H1 (cell line): ENCODE results near the gene DMC1. TPM values are rescaled to one million over a fixed set of nuclear protein-coding genes. Genes with fewer than 3 reads are reported as not detected.

Experiments
- CTCF ChIA-PET: fragments of 300-600 bp; sonication (Branson Sonifier 250); formaldehyde crosslinking; loops from one replicate; lab custom pipeline; 2021; ENCODE audit not compliant: partially characterized antibody; lab: Charles Lee
- POLR2A ChIA-PET: fragments of 300-600 bp; sonication (Branson Sonifier 250); formaldehyde crosslinking; loops from one replicate; lab custom pipeline; 2021; ENCODE audit warnings: inconsistent platforms; ENCODE audit not compliant: partially characterized antibody; lab: Charles Lee
- DNase-seq, 2 experiments: peaks; one replicate each; pipeline versions ENCODE4 v3.0.0 to v3.0.0-alpha.2; 2010 to 2022; ENCODE audit warnings: low spot score in 2 of 2, low read depth in 1 of 2, mixed read lengths in 1 of 2
- FAIRE-seq: peaks from 2 replicates; lab custom pipeline; 2011; peaks lifted over from hg19 to GRCh38; lab: Jason Lieb, UNC
- H2AFZ ChIP-seq: 2 replicates; pipeline ENCODE4 v1.8.1; 2012; ENCODE audit warnings: low read length, inconsistent platforms
- H2AK5ac ChIP-seq: 2 replicates; pipeline ENCODE4 v1.6.1; 2013; ENCODE audit warnings: low read depth, low read length
- H2BK120ac ChIP-seq: replicated peaks from 2 replicates; pipeline ENCODE3; 2013; ENCODE audit warnings: low read depth, low read length, inconsistent platforms
- H2BK12ac ChIP-seq: 2 replicates; pipeline ENCODE4 v1.6.1; 2013; ENCODE audit warnings: low read depth, low read length
- H2BK15ac ChIP-seq: 2 replicates; pipeline ENCODE4 v1.6.1; 2013; ENCODE audit warnings: low read length
- H2BK20ac ChIP-seq: 2 replicates; pipeline ENCODE4 v1.6.1; 2013; ENCODE audit warnings: low read length
- H2BK5ac ChIP-seq: 2 replicates; pipeline ENCODE4 v1.6.1; 2013; ENCODE audit warnings: low read depth, low read length
- H3K14ac ChIP-seq: 2 replicates; pipeline ENCODE4 v1.6.1; 2013; ENCODE audit warnings: inconsistent platforms; ENCODE audit not compliant: insufficient read length
- H3K18ac ChIP-seq: 2 replicates; pipeline ENCODE4 v1.6.1; 2013; ENCODE audit warnings: low read length; ENCODE audit errors: extremely low read depth
- H3K23ac ChIP-seq: 2 replicates; pipeline ENCODE4 v1.6.1; 2013; ENCODE audit warnings: inconsistent platforms; ENCODE audit not compliant: insufficient read length
- H3K23me2 ChIP-seq: 2 replicates; pipeline ENCODE4 v1.6.1; 2013; ENCODE audit warnings: low read depth, low read length
- H3K27ac ChIP-seq: 2 replicates; pipeline ENCODE4 v1.6.1; 2011; ENCODE audit warnings: low read depth, low read length, inconsistent platforms
- H3K27me3 ChIP-seq, 4 experiments: replicated peaks in 1 of 4; 1 replicate in 1 of 4; 2 replicates in 3 of 4; pipeline versions ENCODE4 v1.6.1 to v1.8.1; 2011 to 2013; ENCODE audit warnings: low read length in 3 of 4, mild to moderate bottlenecking in 3 of 4, inconsistent platforms in 2 of 4, mixed read lengths in 2 of 4, moderate library complexity in 1 of 4; ENCODE audit not compliant: control insufficient read depth in 3 of 4, insufficient read depth in 3 of 4; ENCODE audit errors: extremely low read depth in 1 of 4
- H3K36me3 ChIP-seq, 4 experiments: 2 replicates each; pipeline versions ENCODE4 v1.6.1 to v1.8.1; 2011 to 2013; ENCODE audit warnings: mild to moderate bottlenecking in 4 of 4, low read length in 3 of 4, moderate library complexity in 2 of 4, control low read depth in 1 of 4, inconsistent platforms in 1 of 4; ENCODE audit not compliant: insufficient read depth in 4 of 4, control insufficient read depth in 2 of 4
- H3K4ac ChIP-seq: replicated peaks from 2 replicates; pipeline ENCODE3; 2013; ENCODE audit warnings: low read length, low read depth, mixed read lengths, inconsistent platforms; ENCODE audit not compliant: insufficient read length
- H3K4me1 ChIP-seq, 4 experiments: replicated peaks in 1 of 4; 1 replicate in 1 of 4; 2 replicates in 3 of 4; pipeline versions ENCODE4 v1.6.1 to v1.8.1; 2011 to 2013; ENCODE audit warnings: low read length in 3 of 4, inconsistent platforms in 2 of 4, mixed read lengths in 1 of 4; ENCODE audit not compliant: insufficient read depth in 4 of 4, control insufficient read depth in 3 of 4
- H3K4me2 ChIP-seq, 2 experiments: 2 replicates each; pipeline versions ENCODE4 v1.6.1 to v1.8.1; 2011 to 2013; ENCODE audit warnings: low read depth in 2 of 2, low read length in 2 of 2, control low read depth in 1 of 2, inconsistent platforms in 1 of 2, mild to moderate bottlenecking in 1 of 2; ENCODE audit not compliant: insufficient read depth in 1 of 2
- H3K4me3 ChIP-seq, 4 experiments: fragments of 200-600, 300-600 bp in 1 of 4; sonication (generic), shearing (Covaris generic), sonication (Bioruptor Twin) in 1 of 4; 2 replicates each; pipeline versions ENCODE4 v1.5.1 to v1.8.1; 2011 to 2016; ENCODE audit warnings: low read length in 4 of 4, low read depth in 3 of 4, control low read depth in 2 of 4, inconsistent platforms in 2 of 4, mild to moderate bottlenecking in 2 of 4, mixed read lengths in 1 of 4, moderate library complexity in 1 of 4; ENCODE audit not compliant: insufficient read depth in 2 of 4; ENCODE audit errors: extremely low read depth in 1 of 4
- H3K56ac ChIP-seq: replicated peaks from 2 replicates; pipeline ENCODE3; 2013; ENCODE audit warnings: low read depth, mild to moderate bottlenecking, mixed read lengths, low read length, inconsistent platforms; ENCODE audit not compliant: insufficient read length
- H3K79me1 ChIP-seq: 2 replicates; pipeline ENCODE4 v1.6.1; 2013; ENCODE audit warnings: low read depth, low read length, control low read depth
- H3K79me2 ChIP-seq, 2 experiments: 2 replicates each; pipeline versions ENCODE4 v1.6.1 to v1.8.1; 2012 to 2013; ENCODE audit warnings: low read length in 2 of 2, mild to moderate bottlenecking in 2 of 2, inconsistent platforms in 1 of 2; ENCODE audit not compliant: insufficient read depth in 2 of 2, control insufficient read depth in 1 of 2
- H3K9ac ChIP-seq, 4 experiments: replicated peaks in 1 of 4; 1 replicate in 1 of 4; 2 replicates in 3 of 4; pipeline versions ENCODE4 v1.6.1 to v1.8.1; 2011 to 2013; ENCODE audit warnings: low read depth in 3 of 4, low read length in 3 of 4, control low read depth in 2 of 4, mild to moderate bottlenecking in 2 of 4, moderate library complexity in 2 of 4, inconsistent platforms in 1 of 4; ENCODE audit errors: extremely low read depth in 1 of 4
- H3K9me3 ChIP-seq, 2 experiments: 2 replicates each; pipeline versions ENCODE4 v1.6.1 to v1.8.1; 2012 to 2013; ENCODE audit warnings: mild to moderate bottlenecking in 2 of 2, moderate library complexity in 2 of 2, control low read depth in 1 of 2, inconsistent platforms in 1 of 2, low read depth in 1 of 2, low read length in 1 of 2, mixed read lengths in 1 of 2; ENCODE audit not compliant: insufficient read depth in 2 of 2
- H4K20me1 ChIP-seq, 2 experiments: replicated peaks in 1 of 2; 2 replicates each; pipeline versions ENCODE3 to v1.8.1; 2011 to 2013; ENCODE audit warnings: inconsistent platforms in 2 of 2, low read length in 2 of 2, mild to moderate bottlenecking in 1 of 2; ENCODE audit not compliant: insufficient read depth in 2 of 2, control insufficient read depth in 1 of 2
- H4K5ac ChIP-seq: 2 replicates; pipeline ENCODE4 v1.6.1; 2013; ENCODE audit warnings: low read length, low read depth, mixed read lengths, inconsistent platforms; ENCODE audit not compliant: insufficient read length
- H4K8ac ChIP-seq: 2 replicates; pipeline ENCODE4 v1.8.0; 2013; ENCODE audit warnings: mild to moderate bottlenecking, moderate library complexity, low read length, inconsistent platforms; ENCODE audit not compliant: insufficient read depth; ENCODE audit errors: extremely low read depth
- H4K91ac ChIP-seq: replicated peaks from 2 replicates; pipeline ENCODE3; 2013; ENCODE audit warnings: low read length, mixed read lengths, inconsistent platforms; ENCODE audit not compliant: insufficient read length
- CBX5 ChIP-seq: fragments of 300-800, 300-1000 bp; sonication (generic); IDR thresholded peaks from 2 replicates; pipeline ENCODE4 v1.7.1; 2016; ENCODE audit warnings: antibody characterized with exemption, low read length, low read depth
- CBX8 ChIP-seq: fragments of 300-800, 300-1000 bp; sonication (generic); IDR thresholded peaks from 2 replicates; pipeline ENCODE4 v1.7.1; 2016; ENCODE audit warnings: low read depth, low read length, borderline replicate concordance
- NANOG ChIP-seq: IDR thresholded peaks from 2 replicates; pipeline ENCODE4 v1.6.1; 2011; ENCODE audit warnings: low read length, low read depth, mild to moderate bottlenecking, inconsistent platforms; ENCODE audit not compliant: insufficient read depth, poor library complexity, severe bottlenecking
- NRF1 ChIP-seq: IDR thresholded peaks from 2 replicates; pipeline ENCODE4 v1.6.1; 2011; ENCODE audit warnings: mild to moderate bottlenecking, low read depth, low read length, improper control_type of control experiment
- PHF8 ChIP-seq: fragments of 200-600 bp; sonication (generic); conservative IDR thresholded peaks from 2 replicates; pipeline ENCODE4 v1.7.1; 2012; ENCODE audit warnings: low read depth, mild to moderate bottlenecking, inconsistent platforms, low read length, moderate library complexity
- RFX5 ChIP-seq: IDR thresholded peaks from 2 replicates; pipeline ENCODE4 v1.6.1; 2011; ENCODE audit warnings: low read depth, low read length, improper control_type of control experiment, borderline replicate concordance
- SP1 ChIP-seq: IDR thresholded peaks from 2 replicates; pipeline ENCODE4 v1.6.1; 2011; ENCODE audit warnings: low read depth, low read length
- TEAD4 ChIP-seq: IDR thresholded peaks from 2 replicates; pipeline ENCODE4 v1.6.1; 2012; ENCODE audit warnings: low read depth, low read length, inconsistent platforms, mixed read lengths
- WGBS, 2 experiments: shearing (Covaris generic) in 1 of 2; methylation state at CpG; one replicate each; pipeline versions ENCODE4 v1.1.6 to v1.1.7; 2013 to 2015; ENCODE audit warnings: low lambda C conversion rate in 2 of 2, mixed read lengths in 2 of 2, inconsistent platforms in 1 of 2, low coverage in 1 of 2, missing lambda C conversion rate in 1 of 2; ENCODE audit not compliant: insufficient replicate concordance in 2 of 2, insufficient coverage in 1 of 2, insufficient read length in 1 of 2; ENCODE audit errors: extremely low coverage in 1 of 2, missing lambda C conversion rate in 1 of 2; 5-methylcytosine and 5-hydroxymethylcytosine counted together
- polyA plus RNA-seq, 7 experiments: library from polyadenylated mRNA; depleted of rRNA in 3 of 7; stranded (reverse) in 5 of 7; unstranded in 2 of 7; fragments of >200 nt in 5 of 7; fragments of 200-250 nt in 2 of 7; gene quantifications; 1 replicate in 5 of 7; 2 replicates in 1 of 7; 4 replicates in 1 of 7; pipeline versions ENCODE4 v1.2.1 to v1.2.3, GENCODE V29; 2011 to 2013; ENCODE audit warnings: missing spikeins in 2 of 7, mixed read lengths in 2 of 7
- total RNA-seq: library from RNA; stranded (reverse); fragmentation: NEBNext Ultra II Directional; extraction: Animal tissue kit (Norgen Biotek cat#: 25700); gene quantifications from 2 replicates; pipeline ENCODE4 v1.2.1, GENCODE V29; 2021
- TF ChIP-seq, protein P1 (sequence below): IDR thresholded peaks from 2 replicates; pipeline ENCODE4 v1.6.1; 2012; ENCODE audit warnings: inconsistent platforms
- TF ChIP-seq, protein P2 (sequence below): IDR thresholded peaks from 2 replicates; pipeline ENCODE4 v1.6.1; 2012; ENCODE audit warnings: low read length, inconsistent platforms
- TF ChIP-seq, protein P3 (sequence below): IDR thresholded peaks from 2 replicates; pipeline ENCODE4 v1.6.1; 2012; ENCODE audit warnings: inconsistent platforms

Gene DMC1
- total and polyA plus RNA-seq, 2 of the 8 experiments (the other 6 are each of a cell fraction or from before 2014, with no cell fraction given) = 3.8 to 7.2 TPM

- Histone ChIP-seq H3K79me2 (no peaks in the 10 kb centered on the region), H4K20me1 (peaks cover 0 to 1% of the 10 kb centered on the region in 2 experiments), H3K4me2 (no peak overlapping the region), H2BK12ac (no peak overlapping the region), H2BK15ac (no peak overlapping the region), H3K23me2 (no peaks in the 10 kb centered on the region; the same call in 1 of the 2 replicates), H2BK120ac (no peak overlapping the region), H3K27me3 (no peaks in the 10 kb centered on the region), H3K79me1 (no peaks in the 10 kb centered on the region), H4K91ac (no peak overlapping the region), H3K9me3 (no peaks in the 10 kb centered on the region), H4K5ac (no peak overlapping the region), H3K18ac (no peak overlapping the region), H3K4me1 (no peaks in the 10 kb centered on the region), H4K8ac (no peak overlapping the region), H3K4me3 (no peak overlapping the region), H3K23ac (no peak overlapping the region), H3K27ac (no peak overlapping the region), H3K14ac (no peak overlapping the region), H3K4ac (no peak overlapping the region), H3K36me3 (peaks cover 0 to 14% (median 5%) of the 10 kb centered on the region in 4 experiments; a peak in 3 of 8 replicates), H2BK5ac (no peak overlapping the region), H2AFZ (no peak overlapping the region), H2BK20ac (no peak overlapping the region), H2AK5ac (no peak overlapping the region), H3K56ac (no peak overlapping the region), H3K9ac (no peak overlapping the region)
- WGBS, 2 experiments = 93% methylated on average over 4 of the region's 4 CpGs; no CpG with 5 or more reads in 1 of the 2 experiments
- POLR2A ChIA-PET = interaction anchor here (1.1 kb wide), 1 partner anchor 702 kb away, joined by 3 read pairs; no protein-coding TSS in a partner anchor
- no peak for FAIRE-seq
- CTCF ChIA-PET = interaction anchor here (0.9 to 1.2 kb wide), 3 partner anchors 52 to 145 kb away, joined by 3 to 4 read pairs (median 4); partner anchors contain the start of genes KDELR3 and TOMM22
- no peak for DNase-seq
- no peak for TF ChIP-seq CBX5
- no peak for TF ChIP-seq TEAD4
- TF ChIP-seq SP1 = no peak
- TF ChIP-seq, protein P1, sequence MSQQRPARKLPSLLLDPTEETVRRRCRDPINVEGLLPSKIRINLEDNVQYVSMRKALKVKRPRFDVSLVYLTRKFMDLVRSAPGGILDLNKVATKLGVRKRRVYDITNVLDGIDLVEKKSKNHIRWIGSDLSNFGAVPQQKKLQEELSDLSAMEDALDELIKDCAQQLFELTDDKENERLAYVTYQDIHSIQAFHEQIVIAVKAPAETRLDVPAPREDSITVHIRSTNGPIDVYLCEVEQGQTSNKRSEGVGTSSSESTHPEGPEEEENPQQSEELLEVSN = no peak
- TF ChIP-seq CBX8 = no peak
- no peak for TF ChIP-seq RFX5
- TF ChIP-seq NANOG = no peak
- TF ChIP-seq, protein P2, sequence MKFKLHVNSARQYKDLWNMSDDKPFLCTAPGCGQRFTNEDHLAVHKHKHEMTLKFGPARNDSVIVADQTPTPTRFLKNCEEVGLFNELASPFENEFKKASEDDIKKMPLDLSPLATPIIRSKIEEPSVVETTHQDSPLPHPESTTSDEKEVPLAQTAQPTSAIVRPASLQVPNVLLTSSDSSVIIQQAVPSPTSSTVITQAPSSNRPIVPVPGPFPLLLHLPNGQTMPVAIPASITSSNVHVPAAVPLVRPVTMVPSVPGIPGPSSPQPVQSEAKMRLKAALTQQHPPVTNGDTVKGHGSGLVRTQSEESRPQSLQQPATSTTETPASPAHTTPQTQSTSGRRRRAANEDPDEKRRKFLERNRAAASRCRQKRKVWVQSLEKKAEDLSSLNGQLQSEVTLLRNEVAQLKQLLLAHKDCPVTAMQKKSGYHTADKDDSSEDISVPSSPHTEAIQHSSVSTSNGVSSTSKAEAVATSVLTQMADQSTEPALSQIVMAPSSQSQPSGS = no peak
- TF ChIP-seq, protein P3, sequence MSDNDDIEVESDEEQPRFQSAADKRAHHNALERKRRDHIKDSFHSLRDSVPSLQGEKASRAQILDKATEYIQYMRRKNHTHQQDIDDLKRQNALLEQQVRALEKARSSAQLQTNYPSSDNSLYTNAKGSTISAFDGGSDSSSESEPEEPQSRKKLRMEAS = no peak
- no peak for TF ChIP-seq NRF1
- no peak for TF ChIP-seq PHF8
Measured at GRCh38 chr22:38613588-38613987, 43.6 kb upstream of the DMC1 start.
